GM10847 (cell line): ENCODE measurements around the gene RASA3.

Source experiments
- POLR2A ChIP-seq: IDR thresholded peaks from 2 replicates; pipeline ENCODE4 v1.6.1; 2011; ENCODE audit not compliant: insufficient read length; ENCODE audit errors: extremely low read depth

The RASA3 gene

DNA sequence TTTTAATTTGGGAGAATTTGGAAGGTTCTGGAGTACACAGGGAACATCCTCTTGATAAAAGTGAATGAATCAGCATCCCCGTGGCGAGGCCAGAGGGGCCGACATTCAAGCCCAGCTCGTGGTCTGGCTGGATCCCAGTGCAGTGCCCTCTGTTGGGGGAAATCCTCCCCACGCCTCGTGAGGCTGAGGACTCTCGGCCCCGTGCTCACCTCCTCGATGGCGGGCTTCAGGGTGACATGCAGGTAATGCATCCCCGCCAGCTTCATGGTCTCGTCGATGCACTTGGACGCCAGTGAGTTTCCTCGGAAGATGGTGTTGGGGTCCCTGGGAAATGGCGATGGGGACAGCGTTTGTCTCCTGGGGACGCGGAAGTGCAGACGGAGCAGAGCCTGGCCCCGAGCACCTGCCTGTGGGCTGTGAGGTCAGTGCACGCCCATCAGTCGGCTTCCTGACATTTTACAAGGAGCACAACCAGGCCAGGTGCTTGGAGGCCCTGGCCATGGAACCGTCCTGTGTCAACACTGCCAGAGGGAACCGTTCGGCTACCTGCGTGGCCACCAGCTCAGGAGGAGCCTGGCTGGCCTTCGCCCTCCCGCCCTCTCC is 115.3 kb downstream of the RASA3 start:
- no peak for TF ChIP-seq POLR2A

DNA sequence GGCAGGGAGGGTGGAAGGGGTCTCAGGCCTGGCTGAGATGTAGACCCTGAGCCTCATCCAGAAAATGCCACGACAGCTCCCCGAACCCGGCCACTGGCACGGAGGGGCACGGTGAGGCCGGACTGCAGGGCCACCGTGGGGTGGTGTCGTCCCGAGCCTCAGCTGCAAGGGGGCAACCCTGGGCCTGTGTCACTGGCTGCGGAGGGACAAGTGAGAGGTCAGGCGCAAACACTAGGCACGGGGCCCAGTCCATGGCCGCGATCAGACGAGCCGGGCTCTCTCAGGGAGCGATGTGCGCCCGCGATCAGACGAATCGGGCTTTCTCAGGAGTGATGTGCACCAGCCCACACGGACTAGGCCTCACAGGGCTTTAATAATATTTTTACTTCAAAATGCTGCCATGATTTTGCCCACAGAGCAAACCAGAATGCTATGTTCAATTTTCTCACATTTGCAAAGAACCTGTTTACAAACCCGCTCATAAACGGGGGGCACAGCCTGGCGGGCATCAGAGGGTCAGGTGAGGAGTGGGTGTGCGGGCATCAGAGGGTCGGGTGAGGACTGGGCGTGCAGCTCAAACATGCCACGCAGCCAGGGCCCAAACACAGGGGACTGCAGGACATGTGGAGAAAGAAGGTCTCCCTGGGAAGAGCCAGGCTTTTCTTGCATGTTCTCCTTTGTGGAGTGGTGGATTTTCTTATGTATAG is 115.9 kb downstream of the RASA3 start:
- no peak for TF ChIP-seq POLR2A

DNA sequence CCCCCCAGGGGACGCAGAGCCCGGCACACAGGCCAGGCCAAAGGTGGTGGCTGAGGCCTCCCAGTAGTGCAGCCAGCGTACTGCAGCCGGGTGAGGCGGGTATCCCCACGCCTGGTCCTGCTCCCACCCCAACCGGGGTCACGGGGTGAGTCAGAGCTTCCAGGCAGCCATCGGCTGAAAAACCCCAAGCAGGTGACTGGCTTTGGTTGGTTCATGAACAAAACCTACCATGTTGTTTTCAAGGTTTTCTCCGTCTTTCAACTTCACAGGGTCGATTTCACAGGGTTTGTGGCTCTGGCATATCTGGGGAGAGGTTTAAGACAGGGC is 116.5 kb downstream of the RASA3 start:
- no peak for TF ChIP-seq POLR2A

DNA sequence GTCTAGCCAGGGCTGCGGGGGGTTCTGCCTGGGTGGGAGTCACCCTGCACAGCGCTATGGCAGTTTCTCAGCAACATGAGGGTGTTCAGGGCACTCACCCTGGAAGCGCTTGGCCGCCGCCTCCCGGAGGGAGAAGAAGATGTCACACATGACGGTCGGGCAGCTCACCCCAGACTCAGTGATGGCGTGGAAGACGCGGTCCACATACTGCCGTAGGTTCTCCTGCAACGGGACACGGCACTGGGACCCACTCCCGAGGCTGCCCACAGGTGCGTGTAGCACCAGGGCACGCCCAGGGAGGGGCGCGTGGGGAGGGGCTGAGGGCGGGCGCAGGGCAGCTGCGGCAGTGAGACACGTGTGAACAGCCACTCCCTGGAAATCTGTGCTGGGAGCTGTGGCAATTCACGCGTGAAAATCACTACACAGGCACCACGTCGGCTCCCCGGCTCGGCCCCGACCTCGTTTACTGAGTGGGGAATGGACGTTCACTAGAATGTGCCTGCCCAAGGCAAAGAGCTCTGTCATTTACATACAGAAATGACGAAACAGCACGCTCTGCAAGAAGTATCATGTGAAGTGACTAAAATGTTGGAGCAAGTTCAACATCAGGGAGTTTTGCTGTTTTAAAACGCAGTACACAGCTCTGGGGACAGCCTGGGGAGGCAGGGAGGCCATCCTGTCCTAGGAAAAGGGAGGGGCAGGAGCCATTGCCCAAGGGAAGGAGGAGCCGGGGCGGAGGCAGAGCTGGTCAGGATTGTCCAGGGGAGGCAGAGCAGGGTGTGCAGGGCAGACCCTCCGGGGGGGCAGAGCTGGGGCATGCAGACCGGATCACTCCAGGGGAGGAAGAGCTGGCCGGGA is 117.1 kb downstream of the RASA3 start:
- TF ChIP-seq POLR2A, result no peak

DNA sequence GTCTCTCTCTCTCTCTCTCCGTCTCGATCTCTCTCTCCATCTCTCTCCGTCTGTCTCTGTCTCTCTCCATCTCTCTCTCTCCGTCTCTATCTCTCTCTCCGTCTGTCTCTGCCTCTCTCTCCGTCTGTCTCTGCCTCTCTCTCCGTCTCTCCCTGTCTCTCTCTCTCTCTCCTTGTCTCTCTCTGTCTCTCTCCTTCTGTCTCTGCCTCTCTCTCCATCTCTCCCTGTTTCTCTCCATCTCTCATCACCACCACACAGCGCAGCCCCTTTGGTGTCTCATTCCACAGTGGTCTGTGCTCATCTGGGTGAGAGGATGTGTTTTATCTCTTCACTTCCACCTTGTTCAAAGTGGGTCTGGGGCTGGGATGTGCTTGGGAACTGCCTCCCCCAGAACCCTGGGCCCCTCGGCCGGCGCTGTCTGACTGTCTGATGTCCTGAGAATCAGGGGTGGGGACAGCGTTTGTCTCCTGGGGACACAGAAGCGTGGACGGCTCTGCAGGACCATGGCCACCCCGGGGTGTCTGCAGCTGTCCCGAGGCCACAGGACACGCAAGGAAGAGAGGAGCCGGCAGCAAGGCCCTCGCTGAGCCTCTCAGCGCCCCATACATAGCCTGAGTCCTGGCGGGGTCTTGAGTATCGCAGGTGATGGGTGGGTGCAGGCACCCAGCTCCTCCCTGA is 118.3 kb downstream of the RASA3 start:
- TF ChIP-seq POLR2A, result no peak

DNA sequence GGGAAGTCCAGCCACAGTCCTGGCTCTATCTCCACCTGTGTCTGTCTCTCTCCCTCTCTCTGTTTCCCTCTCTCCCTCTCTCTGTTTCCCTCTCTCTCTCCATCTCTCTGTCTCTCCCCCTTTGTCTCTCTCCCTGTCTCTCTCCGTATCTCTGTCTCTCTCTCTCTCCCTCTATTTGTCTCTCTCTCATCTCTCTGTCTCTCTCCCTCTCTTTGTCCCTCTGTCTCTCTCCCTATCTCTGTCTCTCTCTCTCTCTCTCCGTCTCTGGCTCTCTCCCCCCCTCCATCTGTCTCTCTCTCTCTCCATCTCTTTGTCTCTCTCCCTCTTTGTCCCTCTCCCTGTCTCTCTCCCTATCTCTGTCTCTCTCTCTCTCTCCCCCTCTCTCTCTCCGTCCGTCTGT is 119.1 kb downstream of the RASA3 start:
- no peak for TF ChIP-seq POLR2A

DNA sequence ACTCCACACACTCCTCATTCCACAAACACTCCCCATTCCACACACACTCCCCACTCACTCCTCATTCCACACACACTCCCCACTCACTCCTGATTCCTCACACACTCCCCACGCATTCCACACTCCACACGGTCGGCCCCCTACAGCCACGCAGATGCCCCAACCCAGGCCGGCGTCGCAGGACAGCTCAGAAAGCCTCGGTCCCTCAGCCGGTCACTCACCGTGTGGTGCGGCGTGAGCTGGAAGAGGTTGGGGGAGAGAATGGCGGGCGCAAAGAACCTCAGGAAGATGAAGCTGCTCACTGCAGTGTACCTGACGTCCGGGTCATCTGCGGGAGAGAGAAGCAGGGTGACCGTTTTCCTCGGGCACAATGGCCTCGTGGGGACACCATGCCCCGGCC is 119.5 kb downstream of the RASA3 start:
- no peak for TF ChIP-seq POLR2A

DNA sequence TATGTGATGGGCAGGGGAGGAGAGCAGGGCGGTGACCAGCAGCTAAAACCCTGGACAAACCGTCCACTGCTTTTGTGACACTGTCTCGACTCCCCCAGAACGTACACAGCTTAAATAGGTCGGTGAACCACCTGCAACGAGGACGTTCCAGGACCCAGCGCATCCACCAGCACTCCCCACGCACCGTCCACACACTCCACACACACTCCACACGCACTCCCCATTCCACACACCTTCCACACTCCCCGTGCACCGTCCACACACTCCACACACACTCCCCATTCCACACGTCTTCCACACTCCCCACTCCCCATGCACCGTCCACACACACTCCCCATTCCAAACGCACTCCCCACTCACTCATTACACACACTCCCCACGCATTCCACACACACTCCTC is 120.3 kb downstream of the RASA3 start:
- TF ChIP-seq POLR2A, result no peak

DNA sequence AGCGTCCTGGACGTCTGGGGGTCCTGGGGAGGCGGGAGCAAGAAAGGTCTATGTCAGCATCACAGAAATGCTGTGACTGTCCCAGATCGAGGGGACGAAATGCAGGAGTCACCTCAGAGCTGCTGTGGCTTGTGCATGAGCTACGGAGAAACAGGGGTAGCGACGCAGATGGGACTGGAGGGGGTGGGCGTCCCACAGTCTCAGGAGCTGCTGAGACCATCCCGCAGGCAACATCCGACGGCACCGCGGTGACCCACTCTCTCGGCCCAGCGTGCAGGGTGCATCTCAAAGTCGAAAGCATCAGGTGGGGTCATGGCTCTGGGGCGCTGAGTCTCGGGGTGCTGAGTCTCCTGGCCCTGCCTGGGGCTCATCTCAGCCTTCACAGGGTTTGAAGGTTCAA is 121.2 kb downstream of the RASA3 start:
- TF ChIP-seq POLR2A, result no peak

DNA sequence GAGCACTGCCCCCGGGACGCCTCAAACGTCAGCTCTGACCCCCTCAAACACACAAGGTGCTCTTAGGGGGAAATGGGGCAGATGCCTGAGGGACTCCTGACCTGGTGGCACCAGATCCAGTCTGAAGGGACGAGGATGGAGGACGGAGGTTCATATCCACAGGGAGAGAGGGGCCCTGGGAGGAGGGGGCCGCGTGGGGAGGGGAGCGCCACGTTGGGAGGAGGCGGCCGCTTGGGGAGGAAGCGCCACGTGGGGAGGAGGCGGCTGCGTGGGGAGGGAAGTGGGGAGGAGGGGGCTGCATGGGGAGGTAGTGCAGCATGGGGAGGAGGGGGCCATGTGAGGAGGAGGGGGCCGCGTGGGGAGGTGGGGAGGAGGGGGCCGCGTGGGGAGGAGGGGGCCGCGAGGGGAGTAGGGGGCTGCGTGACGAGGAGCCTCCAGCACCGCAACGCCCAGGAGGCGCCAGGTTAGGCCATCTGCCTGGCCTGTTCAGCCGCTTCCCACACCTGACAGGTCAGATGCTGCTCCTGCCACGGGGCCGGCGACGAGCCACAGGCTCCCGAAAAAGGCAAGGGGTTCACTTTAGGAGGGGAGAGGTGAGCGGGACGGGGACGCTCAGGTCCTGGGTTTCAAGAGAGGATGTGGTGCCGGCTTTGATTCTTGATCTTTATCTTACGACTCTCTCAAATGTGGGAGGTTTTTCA is 121.9 kb downstream of the RASA3 start:
- TF ChIP-seq POLR2A, result no peak

DNA sequence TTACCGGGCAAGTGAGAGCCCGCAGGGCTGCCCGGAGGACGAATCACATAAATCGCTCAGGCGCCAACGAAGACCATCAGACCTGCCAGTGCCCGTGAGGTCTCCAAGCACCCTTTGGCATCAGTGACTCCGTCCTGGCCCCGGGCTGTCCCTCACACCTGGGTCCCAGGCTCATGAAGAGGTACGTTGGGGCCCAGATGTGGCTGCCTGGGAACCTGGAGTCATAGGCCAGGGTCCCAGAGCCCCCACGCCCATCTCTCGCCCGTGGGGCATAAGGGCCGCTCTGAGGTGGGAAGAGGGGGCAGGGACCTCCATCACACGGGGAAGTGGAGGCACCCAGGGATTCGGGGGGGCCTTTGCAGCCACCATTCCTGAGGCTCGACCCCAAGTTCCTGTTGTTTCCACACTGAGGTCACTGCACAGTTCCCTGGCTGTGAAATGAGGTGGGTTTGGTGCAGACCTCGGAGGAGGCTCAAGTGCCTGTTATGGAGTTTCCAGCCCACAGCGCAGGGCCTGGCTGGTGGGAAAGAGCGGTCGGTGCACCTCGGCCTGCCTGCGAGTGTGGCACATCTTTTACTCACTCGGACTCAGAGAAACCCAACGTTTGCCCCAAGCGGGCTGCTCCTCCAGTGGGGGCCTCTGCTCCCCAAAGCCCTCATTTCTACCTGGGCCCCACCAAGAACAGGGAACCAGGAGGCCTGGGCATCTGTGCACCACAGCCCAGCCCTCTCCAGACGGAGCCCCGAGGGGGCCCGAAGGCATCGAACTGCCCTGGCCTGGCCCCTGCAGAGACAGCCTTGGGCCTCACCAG is 122.6 kb downstream of the RASA3 start:
- no peak for TF ChIP-seq POLR2A

DNA sequence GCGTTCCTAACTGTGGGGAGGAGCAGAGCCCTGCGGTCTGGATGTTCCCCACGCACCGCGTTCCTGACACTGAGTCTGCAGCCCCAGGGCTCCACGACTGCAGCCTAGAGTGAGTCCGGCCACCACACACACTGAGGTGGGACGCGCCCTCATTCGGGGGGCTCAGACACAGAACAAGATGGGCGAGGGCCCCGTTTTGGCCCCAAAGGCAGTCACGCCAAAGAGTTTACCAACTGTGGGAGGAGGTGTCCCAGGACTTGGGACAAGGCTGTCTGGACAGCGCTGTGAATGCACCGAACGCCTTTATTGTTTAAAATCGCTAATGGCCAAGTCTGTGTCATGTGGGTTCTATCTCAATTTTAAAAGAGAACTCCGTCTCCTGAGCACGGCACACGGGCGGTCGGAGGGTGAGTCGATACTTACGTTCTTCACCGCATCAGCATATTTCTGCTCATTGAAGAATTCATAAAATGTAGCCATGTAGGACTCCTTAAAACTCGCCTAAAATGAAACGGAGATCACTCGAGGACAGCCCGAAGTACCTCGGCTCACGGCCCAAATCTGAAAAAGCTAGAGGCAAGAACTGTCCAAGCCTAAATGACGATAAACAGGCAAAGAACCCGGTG is 123.3 kb downstream of the RASA3 start:
- TF ChIP-seq POLR2A, result no peak

DNA sequence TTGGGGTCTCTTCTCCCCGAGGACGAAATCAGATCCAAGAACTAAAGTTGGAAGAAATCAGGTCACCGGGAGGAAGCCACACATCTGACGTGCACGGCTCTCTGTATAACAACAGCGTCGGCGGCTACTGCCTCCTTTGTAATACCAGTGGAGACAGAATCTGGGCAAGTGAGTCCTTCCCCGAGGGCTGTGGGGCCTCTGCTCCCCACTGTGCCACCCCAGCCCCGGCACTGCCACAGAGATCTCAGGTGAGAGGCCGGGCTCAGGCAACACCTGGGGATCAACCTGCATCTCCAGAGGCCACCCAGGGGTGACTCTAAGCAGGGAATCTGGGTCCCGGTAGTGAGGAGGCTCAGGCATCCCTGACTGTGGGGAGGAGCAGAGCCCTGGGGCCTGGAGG is 124.9 kb downstream of the RASA3 start:
- no peak for TF ChIP-seq POLR2A

DNA sequence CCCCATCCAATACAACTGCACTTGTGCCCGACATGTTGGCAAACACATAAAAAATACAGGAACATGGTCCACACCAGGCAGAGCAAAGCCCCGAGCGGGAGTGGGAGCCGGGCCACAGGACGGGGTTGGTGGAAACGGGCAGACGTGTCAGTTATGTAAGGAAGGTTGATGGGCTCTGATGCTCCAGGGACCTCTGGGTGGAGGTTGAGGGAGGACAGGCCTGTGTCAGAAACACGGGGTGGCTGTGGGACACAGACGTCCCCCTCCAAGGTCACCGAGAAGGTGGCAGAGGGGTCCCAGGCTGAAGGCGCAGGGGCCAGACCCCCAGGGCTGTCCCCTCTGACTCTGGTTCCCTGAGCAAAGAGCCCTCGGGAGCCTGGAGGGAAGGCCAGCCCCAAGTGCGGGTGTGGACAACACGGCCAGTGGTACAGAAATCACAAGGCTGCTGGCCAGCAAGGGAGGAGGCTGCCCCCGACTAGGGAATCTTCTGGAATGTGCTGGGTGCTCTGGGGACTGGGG is 127.2 kb downstream of the RASA3 start:
- TF ChIP-seq POLR2A, result no peak
